Prostate gland (tissue), 2 donors: Measurements from ENCODE around the gene SPATA3.

ENCODE experiments used
- POLR2A ChIP-seq: fragments of 450-650 bp; IDR thresholded peaks from one replicate; pipeline ENCODE4 v1.6.1; 2016; ENCODE audit warnings: antibody characterized with exemption, mild to moderate bottlenecking
- POLR2AphosphoS5 ChIP-seq: sonication (generic); formaldehyde crosslinking; IDR thresholded peaks from one replicate; pipeline ENCODE4 v1.6.1; 2017; ENCODE audit warnings: antibody characterized with exemption
- TF ChIP-seq, protein P1 (sequence below), 4 experiments: fragments of 200-600 bp in 2 of 4; fragments of 450-650 bp in 2 of 4; sonication (generic) in 2 of 4; IDR thresholded peaks; 1 replicate in 3 of 4; 2 replicates in 1 of 4; pipeline ENCODE4 v1.5.1; 2016 to 2019; ENCODE audit warnings: antibody characterized with exemption in 4 of 4, mild to moderate bottlenecking in 2 of 4, moderate library complexity in 2 of 4

DNA sequence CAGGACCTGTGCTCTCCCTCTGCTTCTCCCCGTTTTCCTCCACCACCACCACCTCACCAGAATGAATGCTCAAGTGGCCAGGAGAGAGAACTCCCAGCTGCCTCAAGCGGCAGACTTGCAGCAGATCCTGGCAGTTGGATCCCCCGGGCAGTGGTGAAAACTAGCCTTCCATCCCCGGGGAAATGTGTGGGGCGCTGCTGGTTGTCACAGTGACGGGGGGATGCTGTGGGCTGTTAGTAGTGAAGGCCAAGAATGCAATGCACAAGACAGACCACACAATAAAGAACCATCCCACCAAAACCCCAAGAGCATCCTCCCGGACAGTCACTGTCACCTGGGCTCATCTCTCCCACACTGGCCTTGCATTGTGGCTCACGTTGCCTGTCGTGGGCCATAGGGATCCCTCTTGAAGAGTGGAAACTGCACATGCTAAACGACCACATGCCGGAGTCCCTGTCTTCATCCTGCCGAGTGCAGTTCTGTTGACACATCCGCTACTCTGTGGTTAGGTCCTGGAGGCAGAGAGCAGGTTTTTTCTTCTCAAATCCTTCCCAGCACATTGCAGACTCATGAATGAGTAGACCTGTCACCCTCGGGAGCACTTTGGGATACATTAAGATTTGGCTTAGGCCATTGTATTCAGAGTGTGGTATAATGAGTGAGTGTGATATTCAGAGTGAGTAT is 13.5 kb downstream of the SPATA3 start:
- TF ChIP-seq, protein P1, sequence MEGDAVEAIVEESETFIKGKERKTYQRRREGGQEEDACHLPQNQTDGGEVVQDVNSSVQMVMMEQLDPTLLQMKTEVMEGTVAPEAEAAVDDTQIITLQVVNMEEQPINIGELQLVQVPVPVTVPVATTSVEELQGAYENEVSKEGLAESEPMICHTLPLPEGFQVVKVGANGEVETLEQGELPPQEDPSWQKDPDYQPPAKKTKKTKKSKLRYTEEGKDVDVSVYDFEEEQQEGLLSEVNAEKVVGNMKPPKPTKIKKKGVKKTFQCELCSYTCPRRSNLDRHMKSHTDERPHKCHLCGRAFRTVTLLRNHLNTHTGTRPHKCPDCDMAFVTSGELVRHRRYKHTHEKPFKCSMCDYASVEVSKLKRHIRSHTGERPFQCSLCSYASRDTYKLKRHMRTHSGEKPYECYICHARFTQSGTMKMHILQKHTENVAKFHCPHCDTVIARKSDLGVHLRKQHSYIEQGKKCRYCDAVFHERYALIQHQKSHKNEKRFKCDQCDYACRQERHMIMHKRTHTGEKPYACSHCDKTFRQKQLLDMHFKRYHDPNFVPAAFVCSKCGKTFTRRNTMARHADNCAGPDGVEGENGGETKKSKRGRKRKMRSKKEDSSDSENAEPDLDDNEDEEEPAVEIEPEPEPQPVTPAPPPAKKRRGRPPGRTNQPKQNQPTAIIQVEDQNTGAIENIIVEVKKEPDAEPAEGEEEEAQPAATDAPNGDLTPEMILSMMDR (IDR thresholded peaks at IDR 0.05): no peak
- TF ChIP-seq POLR2AphosphoS5 (no peak), POLR2A (no peak)
